HuH-7.5 (cell line): ENCODE measurements around the gene RASSF10.
A peak's percentile ranks its signal among the peaks of the same experiment; 100 is the strongest.

Experiments
- DNase-seq: peaks from one replicate; pipeline ENCODE4 v3.0.0; 2011; ENCODE audit warnings: low spot score

The RASSF10 gene

DNA sequence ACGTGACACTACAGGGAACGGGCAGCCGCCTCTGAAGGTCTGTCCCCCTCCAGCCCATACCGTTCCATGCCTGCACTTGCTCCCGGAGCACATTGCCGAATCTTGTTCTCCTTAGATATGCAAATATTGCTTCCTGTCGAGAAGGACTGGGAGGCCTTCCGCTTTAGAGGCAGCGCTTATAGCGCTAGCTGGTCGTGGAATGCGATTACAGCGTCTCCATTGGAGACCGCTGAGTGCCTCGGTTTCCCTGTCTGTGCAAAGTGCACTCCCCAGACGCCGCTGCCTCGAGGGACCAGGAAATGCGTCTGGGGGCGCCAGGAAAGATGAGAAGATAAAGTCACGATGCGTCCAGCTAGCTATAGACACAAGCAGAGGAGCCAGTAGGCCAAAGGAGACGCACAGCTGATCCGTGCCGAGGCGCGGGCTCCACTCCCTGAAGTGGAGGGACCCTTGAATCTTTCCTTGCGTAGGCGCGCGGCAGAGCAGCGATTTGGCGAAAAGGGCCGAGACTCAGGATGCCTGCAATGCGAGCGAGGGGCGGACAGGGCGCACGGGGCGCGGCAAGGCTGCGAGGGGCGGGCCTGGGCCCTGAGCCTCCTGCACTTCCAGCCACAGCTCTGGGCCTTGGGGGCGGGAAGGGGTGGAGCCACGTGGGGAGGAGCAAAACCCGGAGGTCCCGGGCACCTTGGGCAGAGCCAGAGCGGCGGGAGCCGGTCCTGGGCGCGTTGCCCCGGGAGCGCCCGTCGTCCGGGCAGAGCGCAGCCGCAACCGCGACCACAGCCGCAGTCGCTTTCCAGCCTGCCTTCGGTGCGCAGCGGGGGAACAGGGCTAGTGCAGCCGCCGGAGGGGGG lies at the start of gene RASSF10:
RASSF10 (plus strand) TSS at position 692 of the 851 bp plus-strand sequence. CDS start 261 bp downstream, outside the sequence.
- DNase-seq: peak; percentile 90

DNA sequence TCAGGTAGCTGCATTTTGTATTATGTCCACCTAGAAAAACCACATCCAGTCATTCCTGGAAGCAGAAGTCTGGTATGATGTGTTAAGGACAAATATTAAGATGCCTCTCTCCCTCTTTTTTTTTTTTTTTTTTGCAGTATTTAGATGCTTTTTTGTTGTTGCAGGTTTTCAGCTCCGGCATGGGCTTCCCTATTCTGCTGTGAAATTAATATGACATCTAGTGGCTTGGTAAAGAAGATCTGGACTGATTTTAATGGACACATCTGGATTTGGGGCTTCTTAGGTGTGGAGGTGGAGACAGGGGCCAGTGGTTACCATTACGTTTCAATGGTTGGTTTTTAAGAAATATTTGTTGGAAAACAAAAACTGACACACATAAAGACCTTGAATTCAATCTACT lies 47.5 kb upstream of the RASSF10 start:
- no peak for DNase-seq

DNA sequence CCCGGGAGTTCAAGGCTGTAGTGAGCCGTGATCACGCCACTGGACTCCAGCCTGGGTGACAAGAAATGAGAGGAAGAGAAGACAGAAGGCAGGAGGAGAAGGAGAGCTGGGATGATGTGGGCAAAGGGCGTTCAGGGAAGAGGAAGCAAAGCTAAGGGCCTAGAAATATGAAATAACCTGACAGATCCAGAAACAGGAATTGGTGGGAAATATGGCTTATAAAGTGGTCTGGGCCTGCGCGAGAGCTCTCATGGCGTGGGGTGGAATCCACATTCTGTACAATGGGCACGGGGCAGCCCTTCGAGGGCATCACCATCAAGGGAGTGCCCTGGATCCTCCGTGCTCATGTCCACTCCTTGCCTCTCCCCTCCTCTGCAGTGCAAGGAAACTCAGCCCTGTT lies 46.8 kb upstream of the RASSF10 start:
- no peak for DNase-seq

DNA sequence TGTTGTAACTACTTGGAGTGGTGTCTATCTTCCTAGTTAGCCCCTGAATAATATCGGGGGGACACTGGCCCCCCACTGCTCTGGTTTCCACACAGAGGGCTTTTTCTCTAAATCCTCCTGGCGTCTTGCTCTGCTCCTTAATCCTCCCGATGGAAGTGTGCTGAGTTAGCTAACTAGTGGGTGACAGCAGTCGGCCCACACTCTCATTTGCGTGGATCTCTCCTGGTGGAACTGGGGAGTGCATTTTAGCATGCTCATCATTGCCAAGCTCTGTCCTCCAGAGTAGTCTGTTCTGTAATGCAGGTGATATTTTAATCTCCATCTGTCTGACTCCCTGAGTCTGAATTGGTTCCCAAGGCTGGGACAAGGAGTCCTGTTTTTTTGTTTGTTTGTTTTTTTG lies 46.1 kb upstream of the RASSF10 start:
- DNase-seq: no peak

DNA sequence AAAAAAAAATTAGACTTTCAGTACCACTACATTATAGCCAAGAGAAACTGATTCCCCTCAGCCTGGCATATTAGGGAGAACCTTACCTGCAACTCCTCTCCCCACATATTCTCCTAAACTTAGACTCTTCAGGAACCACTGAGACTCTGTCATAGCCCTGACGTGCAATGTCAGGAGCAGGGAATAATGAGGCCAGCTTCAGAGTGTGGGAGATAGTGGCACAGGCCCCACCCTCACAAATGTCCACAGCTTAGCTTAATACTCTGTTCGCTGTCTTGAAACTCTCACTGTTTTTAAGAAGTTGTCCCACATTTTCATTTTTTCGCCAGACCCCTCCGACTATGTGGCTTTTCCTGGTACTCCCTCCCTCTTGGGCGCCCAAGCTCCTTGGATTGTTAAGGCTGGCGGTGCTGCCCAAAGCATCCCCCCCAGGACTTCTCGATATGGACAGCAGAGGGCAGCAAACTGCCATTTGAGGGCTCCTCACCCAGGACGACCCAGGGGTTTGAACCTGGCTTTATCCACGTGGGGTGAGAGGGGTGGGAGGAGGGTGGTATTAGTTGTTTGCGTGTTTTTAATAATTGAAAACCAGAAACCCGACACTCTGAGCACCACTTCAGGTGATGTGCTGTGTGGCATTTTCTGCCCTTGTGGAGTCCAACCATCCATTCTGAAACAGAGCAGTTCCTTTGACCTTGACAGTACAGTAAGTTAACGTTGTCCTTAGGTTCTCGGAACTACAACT lies 45.2 kb upstream of the RASSF10 start:
- DNase-seq: peak; percentile 67

DNA sequence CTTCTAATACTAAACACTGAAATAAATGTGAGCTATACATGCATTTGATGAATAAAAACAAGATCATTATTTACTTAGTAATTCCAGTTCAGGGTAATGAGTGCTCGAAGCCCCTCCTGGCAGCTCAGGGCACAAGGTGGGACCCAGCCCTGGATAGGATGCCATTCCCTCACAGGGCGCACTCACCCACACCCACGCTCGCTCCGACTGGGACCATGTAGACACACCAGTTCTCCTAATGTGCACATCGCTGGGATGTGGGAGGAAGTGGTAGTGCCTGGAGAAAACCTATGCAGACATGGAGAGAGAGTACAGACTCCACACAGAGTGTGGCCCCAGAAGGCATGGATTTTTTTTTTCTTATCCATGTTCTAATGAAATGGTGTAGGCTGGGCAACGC lies 44.5 kb upstream of the RASSF10 start:
- DNase-seq: no peak

DNA sequence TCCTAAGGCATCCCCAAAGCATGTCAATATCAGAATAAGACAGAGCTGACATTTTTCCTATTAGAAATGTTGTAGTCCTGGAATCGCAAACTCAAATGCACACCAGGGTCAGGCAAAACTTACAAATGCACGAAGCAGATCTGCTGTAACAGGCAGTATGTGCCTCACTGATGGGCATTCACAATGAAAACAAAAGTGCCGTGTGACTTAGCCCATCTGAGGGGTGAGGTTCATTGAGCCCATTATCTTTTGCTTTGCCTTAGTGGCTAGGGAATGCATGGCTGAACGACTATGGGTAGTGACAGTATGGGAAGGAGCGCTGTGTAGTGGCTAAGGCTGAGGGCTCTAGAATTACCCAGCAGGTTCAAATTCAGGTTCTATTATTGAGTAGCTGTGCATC lies 43.1 kb upstream of the RASSF10 start:
- DNase-seq: no peak

DNA sequence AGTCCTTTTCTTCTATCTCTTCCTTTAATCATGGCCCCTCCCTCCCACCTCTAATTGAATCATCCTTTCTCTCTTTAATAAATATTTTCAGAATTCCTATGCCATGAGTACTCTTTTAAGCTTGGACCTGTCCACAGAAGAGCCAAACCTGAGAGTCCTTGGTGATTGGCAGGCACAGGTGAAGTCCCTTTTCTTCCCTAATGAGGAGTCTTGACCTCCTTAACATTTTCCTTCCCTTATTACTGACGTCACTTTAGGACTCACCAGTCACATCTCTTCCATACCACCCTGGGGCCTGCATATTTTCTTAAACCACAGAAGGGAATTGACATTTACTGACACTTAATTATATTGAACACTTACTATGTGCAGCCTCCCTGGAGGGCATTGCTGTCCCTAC lies 41.0 kb upstream of the RASSF10 start:
- DNase-seq: no peak

DNA sequence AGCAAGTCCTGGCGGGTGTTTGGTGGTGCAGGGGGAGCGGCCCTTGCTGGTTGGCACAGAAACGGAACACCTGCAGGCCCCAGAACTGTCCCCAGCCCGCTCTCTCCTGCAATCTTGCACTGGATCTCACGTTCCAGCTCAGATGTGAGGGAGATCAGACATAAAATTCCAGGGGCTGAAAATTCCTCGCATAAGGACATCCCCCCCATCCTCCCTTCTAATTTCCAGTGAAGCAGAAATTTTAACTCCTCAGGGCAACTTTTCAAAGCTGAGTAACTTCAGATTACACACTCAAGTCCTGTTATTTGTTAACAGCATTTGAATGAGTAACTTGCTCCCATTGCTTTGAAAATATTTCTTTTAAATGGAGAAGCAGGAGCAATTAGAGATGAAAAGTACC lies 40.3 kb upstream of the RASSF10 start:
- no peak for DNase-seq

DNA sequence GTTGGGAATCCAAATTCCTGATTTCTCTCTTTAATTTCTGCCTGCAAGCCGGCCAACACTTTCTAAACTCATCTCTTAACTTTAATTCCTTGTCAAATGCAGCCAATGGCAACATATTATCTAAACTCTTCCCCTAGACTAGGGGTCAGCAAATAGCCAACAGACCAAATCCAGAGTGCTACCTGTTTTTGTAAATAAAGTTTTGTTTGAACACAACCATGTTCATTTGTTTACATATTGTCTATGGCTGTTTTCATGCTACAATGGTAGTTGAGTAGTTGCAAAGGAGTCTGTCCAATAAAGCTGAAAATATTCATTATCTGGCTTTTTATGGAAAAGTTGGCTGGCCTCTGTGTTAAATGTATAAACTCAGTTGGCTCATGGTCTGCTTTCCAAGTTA lies 37.2 kb upstream of the RASSF10 start:
- no peak for DNase-seq

DNA sequence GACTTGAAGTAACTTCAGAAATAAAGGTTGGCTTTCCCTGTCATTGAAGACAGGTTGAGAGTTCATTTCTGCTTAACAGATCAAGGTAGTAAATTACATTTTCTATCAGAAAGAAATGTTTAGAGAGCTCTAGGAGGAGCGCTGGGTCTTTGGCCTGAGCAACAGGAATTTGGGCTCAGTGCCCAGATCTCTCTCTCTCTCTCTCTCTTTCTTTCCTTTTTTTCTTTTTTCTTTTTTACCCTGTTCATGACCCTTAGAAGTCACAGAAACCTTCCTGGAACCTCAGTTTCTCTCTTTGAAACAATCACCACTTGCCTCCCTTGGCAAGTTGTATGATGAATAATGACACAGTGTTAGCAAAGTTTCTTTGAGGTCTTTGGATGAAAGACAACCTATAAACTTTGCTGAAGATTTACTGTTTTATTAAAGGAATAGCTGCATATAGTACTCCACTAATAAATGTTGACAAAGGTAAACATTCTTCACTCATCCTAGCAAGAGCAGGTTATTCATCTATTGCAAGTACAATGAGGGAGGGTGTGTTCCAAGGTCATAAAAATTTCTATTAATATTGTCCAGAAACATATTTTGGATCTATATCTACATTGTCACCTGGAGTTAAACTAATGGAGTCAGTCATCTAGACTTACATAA lies 35.5 kb upstream of the RASSF10 start:
- no peak for DNase-seq

DNA sequence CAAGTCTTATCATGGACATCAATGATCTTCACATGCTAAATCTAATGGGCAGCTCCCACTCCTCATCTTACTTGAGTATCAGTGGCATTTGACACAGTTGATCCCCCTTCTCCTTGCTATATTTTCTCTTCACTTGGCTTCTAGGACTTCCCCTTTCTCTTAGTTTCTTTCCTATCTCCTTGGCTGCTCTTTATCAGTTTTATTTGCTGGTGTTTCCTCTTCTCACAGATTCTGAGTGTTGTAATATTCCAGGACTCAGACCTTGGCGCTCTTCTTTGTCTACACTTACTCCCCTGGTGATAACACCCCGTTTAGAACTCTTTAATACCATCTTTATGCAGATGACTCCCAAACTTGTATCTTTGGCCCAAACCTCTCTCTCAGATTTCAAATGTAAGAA lies 33.9 kb upstream of the RASSF10 start:
- no peak for DNase-seq

DNA sequence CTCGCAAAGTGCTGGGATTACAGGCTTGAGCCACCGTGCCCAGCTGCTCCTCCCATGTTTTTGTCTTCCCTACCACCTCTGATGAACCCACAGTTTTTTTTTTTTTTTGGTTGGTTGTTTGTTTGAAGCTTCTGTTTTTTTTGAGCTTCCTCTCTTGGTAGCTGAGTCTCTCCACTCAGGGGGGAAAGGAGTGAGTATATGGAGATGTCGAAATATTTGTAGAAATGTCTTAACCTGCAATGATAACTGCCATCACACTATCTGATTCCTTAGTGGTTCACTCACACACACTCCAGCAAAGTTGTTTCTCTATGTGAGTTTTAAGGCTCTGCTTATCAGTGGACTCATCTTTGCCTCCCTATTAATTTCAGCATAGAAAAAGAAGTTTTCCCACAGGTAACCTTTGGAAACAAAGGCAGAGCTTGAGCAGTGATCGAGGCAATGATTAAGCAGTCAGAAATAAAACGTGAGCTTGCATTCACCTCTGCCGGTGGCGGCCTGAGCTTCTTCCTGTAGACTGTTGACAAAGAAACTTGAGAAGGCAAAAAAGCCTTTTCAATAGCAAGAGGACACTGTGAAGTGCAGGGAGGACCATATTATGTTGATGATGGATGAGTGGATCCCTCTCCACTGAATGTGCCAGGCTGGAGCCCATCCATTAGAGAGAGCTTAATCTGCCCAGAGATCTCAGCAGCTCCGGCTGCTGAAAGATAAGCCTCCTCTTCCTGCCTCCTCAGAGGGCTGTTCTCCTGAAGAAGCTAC lies 29.0 kb upstream of the RASSF10 start:
- DNase-seq: no peak

DNA sequence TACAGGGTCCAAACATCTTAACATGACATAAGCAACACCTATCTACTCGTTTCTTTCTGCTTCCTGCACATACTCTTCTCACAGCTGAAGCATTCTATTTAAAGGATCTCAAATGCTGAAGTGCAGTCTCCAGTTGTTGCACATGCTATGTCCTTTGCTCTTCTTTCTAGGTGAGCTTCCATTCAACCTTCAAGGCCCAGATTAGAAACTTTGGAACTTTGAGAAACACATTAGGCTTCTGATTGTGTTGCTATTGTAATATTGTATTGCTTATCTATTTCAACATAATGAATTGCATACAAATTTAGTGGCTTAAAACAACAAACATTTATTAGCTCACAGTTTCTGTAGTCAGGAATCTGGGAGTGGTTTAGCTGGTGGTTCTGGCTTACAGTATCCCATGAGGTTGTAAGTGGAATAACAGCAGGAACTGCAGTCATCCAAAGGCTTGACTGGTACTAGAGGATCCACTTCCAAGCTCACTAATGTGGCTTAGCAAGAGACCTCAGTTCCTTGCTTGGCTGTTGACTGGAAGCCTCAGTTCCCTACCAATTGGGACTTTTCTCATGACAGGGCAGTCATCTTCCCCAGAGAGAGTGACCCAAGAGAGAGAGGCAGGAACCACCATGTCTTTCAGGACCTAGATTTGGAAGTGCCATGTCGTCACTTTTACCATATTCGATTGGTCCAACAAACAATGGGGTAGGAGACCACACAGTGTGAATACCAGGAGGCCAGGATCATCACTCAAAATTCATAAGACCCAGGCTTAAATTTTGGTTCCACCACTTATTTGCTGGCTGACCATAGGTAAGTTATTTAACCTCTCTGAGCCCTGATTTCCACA lies 27.2 kb upstream of the RASSF10 start:
- DNase-seq: no peak

DNA sequence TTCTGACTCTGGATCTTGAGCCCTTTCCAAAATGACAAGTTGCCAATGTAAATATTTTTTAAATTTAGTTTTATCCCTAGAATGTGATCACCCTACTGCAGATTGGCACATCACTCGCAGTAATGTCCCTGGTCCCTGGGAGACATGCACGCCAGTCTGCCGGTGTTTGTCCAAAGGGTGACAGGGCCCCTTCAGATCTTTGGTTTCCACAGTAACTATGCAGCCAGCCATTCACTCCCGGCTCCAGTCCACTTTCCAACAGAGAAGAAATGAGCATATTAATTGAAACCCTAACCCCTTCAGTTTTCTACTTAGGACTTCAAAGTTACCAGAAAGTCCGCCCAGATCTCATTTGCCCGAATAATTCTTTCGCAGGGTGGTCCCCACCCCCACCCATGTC lies 25.8 kb upstream of the RASSF10 start:
- no peak for DNase-seq

DNA sequence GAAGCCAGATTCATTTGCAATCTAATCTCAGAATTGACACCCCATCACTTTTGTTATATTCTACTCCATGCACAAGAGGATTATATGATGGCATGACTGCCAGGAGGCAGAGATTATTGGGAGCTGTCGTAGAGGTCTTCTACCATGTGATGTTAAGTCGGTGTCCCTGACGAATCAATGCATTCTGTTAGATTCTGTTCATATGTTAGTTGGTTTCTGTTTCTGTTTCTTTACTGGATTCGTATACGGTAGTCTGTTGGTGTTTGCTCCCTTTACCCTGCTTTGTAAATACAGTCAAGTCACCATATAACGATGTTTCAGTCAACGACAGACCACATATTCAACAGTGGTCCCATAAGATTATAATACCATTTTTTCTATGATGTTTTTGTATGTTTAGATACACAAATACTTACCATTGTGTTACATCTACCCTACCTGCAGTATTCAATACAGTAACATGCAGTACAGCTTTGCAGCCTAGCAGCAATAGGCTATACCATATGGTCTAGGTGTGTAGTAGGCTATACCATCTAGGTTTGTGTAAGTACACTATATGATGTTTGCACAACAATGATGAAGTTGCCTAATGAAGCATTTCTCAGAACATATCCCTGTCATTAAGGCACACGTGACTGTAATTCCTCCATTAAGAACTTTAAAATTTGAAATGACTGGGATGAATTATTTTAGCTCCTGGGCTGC lies 22.8 kb upstream of the RASSF10 start:
- no peak for DNase-seq

DNA sequence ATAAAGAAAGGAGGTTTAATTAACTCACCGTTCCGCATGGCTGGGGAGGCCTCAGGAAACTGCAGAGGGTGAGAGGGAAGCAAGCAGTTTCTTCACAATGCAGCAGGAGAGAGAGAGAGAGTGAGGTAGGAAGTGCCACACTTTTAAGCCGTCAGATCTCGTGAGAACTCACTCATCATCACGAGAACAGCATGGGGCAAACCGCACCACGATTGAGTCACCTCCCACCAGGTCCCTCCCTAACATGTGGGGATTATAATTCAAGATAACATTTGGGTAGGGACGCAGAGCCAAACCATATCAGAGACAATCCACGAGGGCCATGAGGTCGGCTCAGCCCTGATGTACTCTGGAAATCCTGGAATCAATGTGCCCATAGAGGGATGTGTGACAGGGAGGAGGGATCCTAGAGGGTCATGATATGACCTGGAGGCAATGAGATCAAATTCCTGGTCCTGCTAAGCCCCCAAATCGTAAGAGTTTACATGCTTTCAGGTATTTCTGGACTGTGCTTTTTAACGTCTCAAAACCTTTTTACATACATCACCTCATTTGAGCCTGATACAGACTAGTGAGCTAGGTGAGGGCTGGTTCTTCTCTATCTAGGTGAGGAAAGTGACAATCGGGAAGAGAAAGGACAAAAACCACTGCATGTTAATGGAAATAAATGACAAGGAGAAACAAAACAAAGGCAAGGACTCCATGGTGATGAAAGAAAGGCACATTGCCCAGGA lies 19.5 kb upstream of the RASSF10 start:
- no peak for DNase-seq

DNA sequence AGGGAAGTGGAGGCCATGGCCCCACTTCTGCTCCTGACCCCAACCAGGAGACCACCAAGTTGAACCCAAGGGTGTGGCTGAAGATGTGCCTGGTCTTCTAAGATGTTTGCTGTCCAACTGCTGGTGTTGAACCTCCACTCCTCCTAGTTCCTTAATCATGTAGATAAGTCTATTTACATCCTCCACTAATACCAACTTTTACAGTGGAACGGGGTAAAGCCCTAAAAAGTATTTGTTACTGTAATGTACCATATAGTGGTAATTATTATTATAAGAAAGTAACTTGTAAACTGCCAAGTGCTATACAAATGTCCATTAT lies 19.0 kb upstream of the RASSF10 start:
- DNase-seq: no peak

DNA sequence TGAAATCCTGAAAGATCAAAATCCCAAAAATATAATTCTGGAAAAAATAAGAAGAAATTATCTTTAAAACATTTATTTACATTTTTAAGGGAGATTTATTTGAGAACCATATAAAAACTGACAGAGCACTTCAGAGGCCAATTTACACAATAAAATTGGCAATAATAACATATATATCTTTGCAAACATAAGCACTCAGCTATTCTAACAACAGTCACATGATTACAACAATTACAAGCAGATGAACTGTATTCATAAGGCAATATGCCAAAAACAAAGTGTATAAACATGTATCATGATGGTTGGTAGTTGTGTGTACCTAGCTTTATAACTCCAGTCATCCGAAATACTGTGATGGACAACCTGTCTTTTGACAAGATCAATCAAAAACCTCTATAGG lies 17.7 kb upstream of the RASSF10 start:
- no peak for DNase-seq

DNA sequence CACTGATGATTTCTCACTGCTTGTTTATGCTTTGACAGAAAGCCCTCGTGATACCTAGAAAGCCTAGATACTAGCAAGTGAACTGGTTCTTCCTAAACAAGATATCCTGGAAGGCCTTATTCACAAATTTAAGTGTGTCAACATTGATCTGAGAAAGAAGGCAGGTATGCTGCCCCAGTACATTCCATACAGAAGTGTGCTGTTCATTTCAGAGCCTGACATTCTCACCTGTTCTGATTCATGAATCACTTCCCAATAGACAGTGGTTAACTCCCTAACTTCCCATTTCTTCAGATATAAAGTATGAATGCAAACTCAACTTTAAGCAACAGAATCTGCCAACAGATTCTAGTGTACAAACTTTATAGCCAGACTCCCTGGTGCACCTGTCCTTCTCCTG lies 15.5 kb upstream of the RASSF10 start:
- no peak for DNase-seq
